ENCODE results near the gene AHDC1.

DNA sequence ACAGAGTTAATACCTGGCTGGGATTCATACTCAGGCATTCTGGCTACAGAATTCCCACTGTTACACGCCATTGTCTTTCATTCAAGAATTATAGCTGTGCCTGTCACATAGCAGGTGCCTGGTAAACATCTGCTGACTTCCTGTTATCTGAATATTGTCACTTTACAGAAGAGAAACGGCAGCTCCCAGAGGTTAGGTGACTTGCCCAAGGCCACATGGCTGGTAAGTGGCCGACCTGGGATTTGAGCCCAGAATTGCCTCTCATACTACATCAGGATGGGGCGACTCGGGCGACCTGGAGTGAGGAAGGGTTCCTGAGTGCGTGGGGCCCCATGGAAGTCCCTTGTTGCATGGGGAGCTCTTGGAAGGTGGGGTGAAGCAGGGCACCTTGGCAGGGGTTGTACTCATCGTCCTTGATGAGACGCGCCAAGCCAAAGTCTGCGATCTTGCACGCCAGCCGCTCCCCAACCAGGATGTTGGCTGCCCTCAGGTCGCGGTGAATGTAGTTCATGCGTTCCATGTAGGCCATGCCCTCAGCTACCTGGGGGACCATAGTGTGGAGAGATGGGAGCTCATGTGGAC is 10.2 kb upstream of the AHDC1 start:
- TF ChIP-seq, protein P1, sequence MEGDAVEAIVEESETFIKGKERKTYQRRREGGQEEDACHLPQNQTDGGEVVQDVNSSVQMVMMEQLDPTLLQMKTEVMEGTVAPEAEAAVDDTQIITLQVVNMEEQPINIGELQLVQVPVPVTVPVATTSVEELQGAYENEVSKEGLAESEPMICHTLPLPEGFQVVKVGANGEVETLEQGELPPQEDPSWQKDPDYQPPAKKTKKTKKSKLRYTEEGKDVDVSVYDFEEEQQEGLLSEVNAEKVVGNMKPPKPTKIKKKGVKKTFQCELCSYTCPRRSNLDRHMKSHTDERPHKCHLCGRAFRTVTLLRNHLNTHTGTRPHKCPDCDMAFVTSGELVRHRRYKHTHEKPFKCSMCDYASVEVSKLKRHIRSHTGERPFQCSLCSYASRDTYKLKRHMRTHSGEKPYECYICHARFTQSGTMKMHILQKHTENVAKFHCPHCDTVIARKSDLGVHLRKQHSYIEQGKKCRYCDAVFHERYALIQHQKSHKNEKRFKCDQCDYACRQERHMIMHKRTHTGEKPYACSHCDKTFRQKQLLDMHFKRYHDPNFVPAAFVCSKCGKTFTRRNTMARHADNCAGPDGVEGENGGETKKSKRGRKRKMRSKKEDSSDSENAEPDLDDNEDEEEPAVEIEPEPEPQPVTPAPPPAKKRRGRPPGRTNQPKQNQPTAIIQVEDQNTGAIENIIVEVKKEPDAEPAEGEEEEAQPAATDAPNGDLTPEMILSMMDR (IDR thresholded peaks at IDR 0.05; ENCODE audit: low read depth, low read length, poor library complexity, severe bottlenecking): no peak
- TF ChIP-seq EZH2phosphoT487 (IDR thresholded peaks at IDR 0.05; ENCODE audit: borderline replicate concordance, low read length): no peak
